Muscle layer of colon (tissue), 2 donors: Measurements from ENCODE around the gene F8.

Source experiments
- H3K27ac ChIP-seq: one replicate; pipeline ENCODE4 v1.7.0; 2013; ENCODE audit warnings: low read depth, mild to moderate bottlenecking, low read length, moderate library complexity
- H3K27me3 ChIP-seq, 2 donors: one replicate each; pipeline ENCODE4 v1.7.0; 2013; ENCODE audit warnings: low read length in 2 of 2, mild to moderate bottlenecking in 2 of 2; ENCODE audit not compliant: insufficient read depth in 2 of 2, control insufficient read depth in 1 of 2
- H3K36me3 ChIP-seq: one replicate; pipeline ENCODE4 v1.7.0; 2013; ENCODE audit warnings: mild to moderate bottlenecking, low read length; ENCODE audit not compliant: insufficient read depth
- H3K4me1 ChIP-seq: one replicate; pipeline ENCODE4 v1.7.0; 2013; ENCODE audit warnings: mild to moderate bottlenecking, low read length; ENCODE audit not compliant: insufficient read depth
- H3K4me3 ChIP-seq, 2 donors: one replicate each; pipeline ENCODE4 v1.7.0; 2013; ENCODE audit warnings: low read length in 2 of 2, low read depth in 1 of 2, mild to moderate bottlenecking in 1 of 2, moderate library complexity in 1 of 2
- H3K9ac ChIP-seq: one replicate; pipeline ENCODE4 v1.7.0; 2013; ENCODE audit warnings: low read length
- H3K9me3 ChIP-seq: one replicate; pipeline ENCODE4 v1.7.0; 2013; ENCODE audit warnings: mild to moderate bottlenecking, low read length
- donor health status: abdominal sarcoma.
- donor health status: Adenocarcinoma of cecum.

The F8 gene

DNA sequence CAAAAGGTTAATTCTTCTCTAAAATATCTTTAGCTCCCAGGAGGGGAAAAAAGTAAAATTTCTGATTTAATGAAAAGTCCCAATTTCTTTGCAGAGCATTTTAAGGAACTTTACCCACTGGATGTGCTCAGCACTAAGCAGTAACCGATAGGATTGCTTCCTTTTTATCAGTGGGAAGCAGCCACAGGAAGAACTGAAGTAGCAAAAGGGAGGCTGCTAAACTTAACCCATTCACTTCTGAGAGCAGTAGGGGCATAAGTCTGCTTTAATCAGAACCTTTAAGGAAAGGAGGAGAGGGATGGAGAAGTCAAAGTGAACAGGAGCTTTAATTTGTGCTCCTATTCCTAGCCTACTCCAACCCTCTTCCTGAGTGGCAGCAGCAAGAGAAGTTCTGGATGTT, at the start of gene F8:
TSS of gene F8 (minus strand) at position 139 of the 400 bp plus-strand sequence. CDS start 171 bp downstream, outside the sequence.
- H3K27ac ChIP-seq: no peak within 1 kb of the TSS
- H3K4me3 ChIP-seq: no peak within 1 kb of the TSS
- no peak within 1 kb of the TSS for H3K9ac ChIP-seq
- no peaks in the 10 kb centered on the region for H3K27me3 ChIP-seq
- no peaks in the 10 kb centered on the region for H3K36me3 ChIP-seq
- no peaks in the 10 kb centered on the region for H3K9me3 ChIP-seq
- H3K4me1 ChIP-seq: no peaks in the 10 kb centered on the region

DNA sequence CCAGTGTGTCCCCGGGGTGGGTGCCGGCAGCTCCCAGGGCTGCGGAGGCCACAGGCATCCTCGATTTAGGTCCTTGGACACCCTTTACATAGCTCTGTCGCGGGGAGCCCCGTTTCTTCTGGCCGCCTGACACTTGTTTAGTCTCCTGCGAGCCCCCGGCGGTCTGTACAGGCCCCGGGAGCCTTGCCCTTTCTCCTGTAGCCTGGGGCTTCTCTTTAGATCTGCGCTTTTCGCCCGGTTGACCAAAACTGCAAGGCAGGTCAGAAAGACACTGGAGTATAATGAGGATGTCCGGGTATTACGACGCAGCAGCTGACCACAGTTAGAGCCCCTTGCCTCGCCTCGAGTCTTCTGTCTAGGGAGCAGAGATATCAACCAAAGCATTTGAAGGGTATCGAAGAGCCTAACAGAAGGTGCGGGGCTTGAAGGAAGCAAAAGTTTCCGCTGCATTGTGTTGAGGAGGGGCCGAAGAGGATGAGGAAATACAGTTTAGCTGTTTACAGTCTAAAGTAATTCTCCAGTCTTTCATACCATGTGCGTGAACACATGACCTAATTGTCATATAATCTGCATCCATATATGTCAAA, 49.3 kb upstream of the F8 start:
- no peaks in the 10 kb centered on the region for H3K27me3 ChIP-seq
- no peaks in the 10 kb centered on the region for H3K4me1 ChIP-seq
- H3K4me3 ChIP-seq: peak overlapping the region; percentile 49
- peak overlapping the region; percentile 71 for H3K27ac ChIP-seq
- peaks cover 8% of the 10 kb centered on the region for H3K36me3 ChIP-seq
- peak overlapping the region; percentile 40 for H3K9ac ChIP-seq
- no peaks in the 10 kb centered on the region for H3K9me3 ChIP-seq

DNA sequence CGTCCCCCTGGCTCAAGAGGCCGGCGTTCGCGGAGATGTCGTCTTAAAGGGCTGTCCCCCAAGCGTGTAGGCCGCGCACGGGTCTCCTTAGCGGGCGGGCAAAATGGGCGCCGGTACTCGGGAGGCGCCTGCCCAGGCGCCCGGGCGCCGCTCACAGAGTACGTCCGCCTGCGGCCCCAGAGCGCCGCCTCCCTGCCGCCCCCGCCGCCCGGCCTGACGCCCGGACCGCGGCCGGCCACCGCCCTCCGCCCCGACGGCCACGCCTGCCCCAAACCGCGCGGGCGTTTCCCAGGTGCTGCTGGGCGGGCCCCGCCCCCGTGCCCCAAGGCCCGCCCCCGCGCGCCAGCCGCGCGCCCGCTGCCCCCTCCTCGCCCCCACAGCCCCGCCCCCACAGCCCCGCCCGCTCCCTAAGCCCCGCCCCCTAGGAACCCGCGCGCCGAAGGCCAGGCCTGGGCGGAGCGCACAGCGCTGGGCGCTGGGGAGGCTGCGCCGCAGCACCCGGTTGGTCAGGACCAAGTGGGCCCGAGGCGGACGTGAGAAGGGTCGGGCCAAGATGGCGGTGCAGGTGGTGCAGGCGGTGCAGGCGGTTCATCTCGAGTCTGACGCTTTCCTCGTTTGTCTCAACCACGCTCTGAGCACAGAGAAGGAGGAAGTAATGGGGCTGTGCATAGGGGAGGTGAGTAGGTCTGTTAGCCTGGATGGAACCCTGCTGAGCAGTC, 48.6 kb upstream of the F8 start, which contains the start of the genes BRCC3, CMC4 and MTCP1:
TSS of gene BRCC3 (plus strand) at position 534 of the 719 bp plus-strand sequence. CDS start at position 554, 20 bp downstream.
TSS of gene CMC4 (minus strand) at position 162 of the 719 bp plus-strand sequence. CDS start 7,113 bp downstream, outside the sequence.
TSS of gene MTCP1 (minus strand) at position 162 of the 719 bp plus-strand sequence. CDS start 5,126 bp downstream, outside the sequence.
- no peaks in the 10 kb centered on the region for H3K9me3 ChIP-seq
- no peaks in the 10 kb centered on the region for H3K27me3 ChIP-seq
- peak within 1 kb of the TSS; percentile 59 for H3K9ac ChIP-seq
- peak within 1 kb of the TSS; percentile 56 to 60 for H3K4me3 ChIP-seq
- H3K4me1 ChIP-seq: no peaks in the 10 kb centered on the region
- peaks cover 8% of the 10 kb centered on the region for H3K36me3 ChIP-seq
- peak within 1 kb of the TSS; percentile 71 for H3K27ac ChIP-seq

DNA sequence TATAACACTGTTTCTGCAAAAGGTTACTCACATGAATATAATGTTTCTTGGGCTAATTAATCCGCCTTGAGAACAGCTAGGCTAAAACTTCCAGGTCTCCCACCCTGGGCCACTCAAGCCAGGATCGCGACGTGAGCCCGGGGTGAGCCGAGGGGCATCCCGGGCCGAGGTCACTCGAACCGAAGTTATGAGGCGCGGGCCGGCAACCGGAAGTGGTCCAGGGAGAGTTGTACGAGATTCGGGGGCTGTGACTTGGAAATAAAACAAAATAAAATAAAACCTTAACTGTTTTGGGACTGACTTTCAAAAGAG, 48.1 kb upstream of the F8 start:
- H3K27me3 ChIP-seq: no peaks in the 10 kb centered on the region
- H3K4me3 ChIP-seq: peak overlapping the region; percentile 56 to 60
- no peaks in the 10 kb centered on the region for H3K9me3 ChIP-seq
- H3K4me1 ChIP-seq: no peaks in the 10 kb centered on the region
- peaks cover 3% of the 10 kb centered on the region for H3K36me3 ChIP-seq
- peak overlapping the region; percentile 59 for H3K9ac ChIP-seq
- no peak overlapping the region for H3K27ac ChIP-seq

DNA sequence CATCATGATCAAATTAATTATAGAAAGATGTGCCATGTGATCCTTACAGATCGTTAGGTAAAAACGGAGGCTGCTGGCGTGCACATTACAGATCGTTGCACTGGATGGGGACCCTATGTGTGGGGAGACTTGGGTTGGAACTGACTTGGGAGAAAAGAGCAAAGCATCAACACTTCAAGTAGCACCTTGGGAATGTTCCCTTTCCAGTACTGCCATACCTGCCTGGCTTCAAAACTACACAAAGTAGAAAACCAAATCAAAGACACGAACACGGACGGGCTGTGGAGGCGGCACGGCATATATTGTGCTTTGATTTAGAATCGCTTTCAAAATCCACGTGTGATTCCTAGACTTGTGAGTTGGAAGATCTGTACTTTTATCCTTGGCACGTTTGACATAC, 47.5 kb upstream of the F8 start:
- Histone ChIP-seq H3K4me1 (no peaks in the 10 kb centered on the region), H3K27me3 (no peaks in the 10 kb centered on the region), H3K36me3 (no peaks in the 10 kb centered on the region), H3K27ac (peak overlapping the region; percentile 4), H3K9ac (no peak overlapping the region), H3K4me3 (peak overlapping the region; percentile 56 to 60), H3K9me3 (no peaks in the 10 kb centered on the region)

DNA sequence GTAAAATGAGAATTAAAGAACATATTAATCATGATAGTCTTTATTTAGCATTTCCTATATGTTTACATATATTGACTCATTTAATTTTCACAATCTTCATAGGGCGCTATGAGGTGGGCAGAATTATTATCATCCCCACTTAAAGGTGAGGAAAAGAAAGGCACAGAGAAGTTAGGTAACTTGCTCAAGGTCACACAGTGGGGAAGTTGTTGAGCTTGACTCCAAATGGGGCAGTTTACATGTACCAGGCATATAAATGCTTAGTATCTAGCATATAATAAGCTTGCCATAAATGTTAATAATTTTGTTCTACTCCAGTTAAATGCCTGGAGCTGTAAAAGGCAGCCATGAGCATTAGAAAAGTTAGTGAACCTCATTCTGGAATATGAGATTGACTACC, 46.9 kb upstream of the F8 start:
- no peaks in the 10 kb centered on the region for H3K9me3 ChIP-seq
- no peaks in the 10 kb centered on the region for H3K36me3 ChIP-seq
- no peaks in the 10 kb centered on the region for H3K4me1 ChIP-seq
- no peak overlapping the region for H3K4me3 ChIP-seq
- H3K27ac ChIP-seq: no peak overlapping the region
- no peak overlapping the region for H3K9ac ChIP-seq
- H3K27me3 ChIP-seq: no peaks in the 10 kb centered on the region

DNA sequence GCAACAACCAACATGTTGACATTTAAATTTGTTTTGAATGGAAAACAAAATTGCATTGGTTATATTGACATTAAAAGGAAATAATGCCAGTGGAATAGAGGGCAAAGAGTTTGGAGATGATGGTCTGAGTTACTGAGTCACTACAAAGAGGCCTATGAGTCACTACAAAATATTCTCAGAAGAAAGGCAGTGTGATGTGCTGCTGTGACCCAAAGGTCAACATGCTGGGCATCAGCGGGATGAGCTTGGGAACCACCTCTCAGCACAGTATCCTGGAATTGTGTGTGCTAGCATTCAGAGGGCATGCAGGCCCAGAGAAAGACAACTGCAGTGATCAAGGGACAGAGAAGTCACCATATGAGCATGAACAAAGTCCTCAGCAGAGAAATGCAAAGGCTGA, 45.6 kb upstream of the F8 start:
- Histone ChIP-seq H3K27ac (no peak overlapping the region), H3K9me3 (no peaks in the 10 kb centered on the region), H3K4me3 (no peak overlapping the region), H3K9ac (no peak overlapping the region), H3K27me3 (no peaks in the 10 kb centered on the region), H3K4me1 (no peaks in the 10 kb centered on the region), H3K36me3 (peaks cover 3% of the 10 kb centered on the region)

DNA sequence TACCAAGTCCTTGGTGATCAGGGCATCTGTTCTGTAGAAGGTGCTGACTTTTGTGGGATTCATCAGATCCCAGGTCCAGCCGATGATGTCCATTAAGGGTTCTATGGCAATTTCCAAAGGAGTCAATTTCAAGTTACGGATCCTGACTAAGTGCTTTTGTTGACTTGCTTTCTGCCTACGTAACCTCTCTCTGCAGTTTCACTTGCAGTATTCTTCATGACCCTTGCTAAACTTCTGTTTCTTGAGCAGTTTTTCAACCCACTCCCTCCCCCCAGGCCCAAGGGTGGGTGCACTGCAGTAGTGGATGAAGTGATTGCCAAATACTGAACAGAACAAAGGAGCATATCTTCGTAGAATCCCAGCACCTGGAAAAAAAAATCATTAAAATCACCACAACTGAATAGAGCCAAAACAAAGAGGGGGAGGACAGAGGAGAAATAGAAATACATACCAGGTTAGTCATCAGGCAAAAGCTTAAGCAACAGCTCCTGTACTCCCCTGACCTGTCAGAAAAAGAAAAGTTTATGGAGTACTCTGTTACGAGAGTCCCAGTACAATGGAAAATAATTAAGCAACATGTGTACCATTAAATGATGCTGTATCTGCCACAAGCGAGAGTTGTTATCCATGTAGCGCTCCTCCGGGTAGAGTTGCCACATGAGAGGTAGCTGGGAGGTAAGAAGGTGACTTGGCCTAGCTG, 42.7 kb upstream of the F8 start:
- Histone ChIP-seq H3K36me3 (peaks cover 3% of the 10 kb centered on the region), H3K9me3 (no peaks in the 10 kb centered on the region), H3K4me1 (no peaks in the 10 kb centered on the region), H3K4me3 (no peak overlapping the region), H3K27ac (no peak overlapping the region), H3K9ac (no peak overlapping the region), H3K27me3 (no peaks in the 10 kb centered on the region)

DNA sequence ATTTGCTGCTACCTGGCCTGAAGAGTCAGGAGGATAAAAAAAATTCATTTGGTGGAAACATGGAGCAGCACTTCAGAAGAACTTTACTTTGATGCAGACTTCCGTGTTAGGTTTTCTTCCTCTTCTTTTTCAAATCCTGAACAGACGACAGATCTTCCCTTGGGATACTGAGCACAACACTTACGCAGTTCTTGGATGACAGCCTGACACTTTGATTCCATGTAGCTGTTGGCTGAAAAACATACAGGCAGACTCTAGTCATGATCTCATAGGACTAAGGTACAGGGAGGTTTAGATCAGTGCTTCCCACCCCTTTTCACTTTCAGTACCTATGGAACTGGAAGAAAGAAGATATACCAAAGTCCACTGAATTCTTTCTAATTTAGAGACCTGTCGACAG, 39.2 kb upstream of the F8 start:
- H3K4me1 ChIP-seq: peaks cover 7% of the 10 kb centered on the region
- H3K27me3 ChIP-seq: no peaks in the 10 kb centered on the region
- peaks cover 3% of the 10 kb centered on the region for H3K36me3 ChIP-seq
- no peak overlapping the region for H3K4me3 ChIP-seq
- no peak overlapping the region for H3K9ac ChIP-seq
- no peaks in the 10 kb centered on the region for H3K9me3 ChIP-seq
- no peak overlapping the region for H3K27ac ChIP-seq

DNA sequence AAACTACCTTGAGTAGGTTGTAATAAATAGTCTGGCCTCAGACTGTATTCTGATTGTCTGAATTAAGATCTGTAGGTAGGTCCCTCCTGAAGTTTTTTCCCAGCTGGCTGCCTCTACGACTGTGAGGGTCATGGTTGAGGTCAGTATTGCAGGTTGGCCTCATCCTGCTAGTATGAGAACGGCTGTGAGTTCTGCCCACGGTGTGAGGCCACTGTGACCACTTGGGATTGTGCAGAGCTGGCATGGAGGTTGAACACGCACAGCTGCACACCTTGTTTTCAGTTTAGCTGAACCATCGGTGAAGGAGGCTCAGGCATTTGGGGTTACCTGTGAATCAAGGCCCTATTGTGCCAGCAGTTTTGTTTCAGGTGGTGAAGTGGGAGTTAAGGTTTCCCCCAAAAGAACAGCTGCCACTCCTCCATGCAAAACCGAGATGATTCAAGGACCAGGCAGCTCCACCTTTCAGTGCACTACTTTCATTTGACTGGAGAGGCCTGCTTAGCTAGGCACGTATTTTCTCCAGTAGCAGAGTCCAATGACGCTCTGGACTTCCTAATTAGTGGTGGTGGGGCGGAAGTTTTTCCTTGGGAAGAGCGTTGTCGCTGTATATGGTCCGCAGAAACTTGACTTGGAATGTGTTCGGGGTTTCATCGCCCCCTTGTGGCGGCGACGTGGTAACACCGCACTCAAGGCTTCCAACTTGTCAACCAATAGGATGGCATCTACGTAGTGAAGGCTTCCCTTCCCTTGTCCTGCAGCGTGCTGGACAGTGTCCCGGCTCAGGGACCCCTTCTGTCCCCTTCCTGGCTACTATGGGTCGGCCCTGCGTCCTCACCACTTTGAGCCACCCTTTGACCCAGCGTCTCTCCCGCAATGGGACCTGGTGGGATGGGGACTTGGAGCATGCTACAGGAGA, 34.6 kb upstream of the F8 start:
- Histone ChIP-seq H3K4me3 (peak overlapping the region in 1 of 2 donors; percentile 39), H3K27ac (peak overlapping the region; percentile 12), H3K4me1 (peaks cover 8% of the 10 kb centered on the region), H3K9ac (no peak overlapping the region), H3K36me3 (no peaks in the 10 kb centered on the region), H3K27me3 (no peaks in the 10 kb centered on the region), H3K9me3 (no peaks in the 10 kb centered on the region)

DNA sequence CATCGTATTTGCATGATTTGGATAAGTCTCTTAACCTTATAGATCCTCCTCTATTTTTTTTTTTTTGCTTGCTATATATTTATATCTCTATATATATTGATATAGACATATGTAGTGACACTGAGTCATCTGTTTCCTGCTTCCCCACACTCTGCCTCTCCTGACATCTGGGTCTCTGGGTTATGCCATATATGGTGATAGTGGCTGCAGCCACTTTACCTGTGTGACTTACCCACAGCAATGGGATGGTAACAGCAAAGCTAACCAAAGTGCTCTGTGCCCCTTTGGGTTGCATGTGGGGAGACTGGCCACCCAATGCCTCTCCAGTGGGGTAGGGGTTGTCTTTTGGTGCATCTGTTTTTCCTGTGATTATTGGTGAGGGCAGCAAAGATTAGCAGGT, 33.9 kb upstream of the F8 start:
- peak overlapping the region; percentile 12 for H3K27ac ChIP-seq

More for the DNA sequence above, 33.9 kb upstream of the F8 start:
- H3K36me3 ChIP-seq: peaks cover 5% of the 10 kb centered on the region
- H3K9me3 ChIP-seq: no peaks in the 10 kb centered on the region
- H3K4me1 ChIP-seq: peaks cover 8% of the 10 kb centered on the region
- H3K27me3 ChIP-seq: no peaks in the 10 kb centered on the region
- H3K4me3 ChIP-seq: no peak overlapping the region
- no peak overlapping the region for H3K9ac ChIP-seq
